H1 (cell line): ENCODE measurements around the gene IGSF9. TPM values are rescaled to one million over a fixed set of nuclear protein-coding genes. Genes with fewer than 3 reads are reported as not detected.

Experiments used
- EZH2 ChIP-seq: fragments of 200-600 bp; sonication (generic); IDR thresholded peaks from 2 replicates; pipeline ENCODE4 v1.7.1; 2012; ENCODE audit warnings: low read depth, mild to moderate bottlenecking, moderate library complexity, low read length, inconsistent platforms; ENCODE audit not compliant: severe bottlenecking
- KDM5A ChIP-seq: fragments of 200-600 bp; IDR thresholded peaks from 2 replicates; pipeline ENCODE4 v1.7.1; 2012; ENCODE audit warnings: mild to moderate bottlenecking, low read length, inconsistent platforms, mixed read lengths
- RAD21 ChIP-seq, 2 experiments: IDR thresholded peaks in 1 of 2; conservative IDR thresholded peaks in 1 of 2; 2 replicates each; pipeline ENCODE4 v1.6.1; 2011; ENCODE audit warnings: low read depth in 2 of 2, low read length in 2 of 2, improper control_type of control experiment in 1 of 2, inconsistent platforms in 1 of 2, mild to moderate bottlenecking in 1 of 2, moderate library complexity in 1 of 2
- RNF2 ChIP-seq: fragments of 200-900, 300-1000 bp; sonication (generic); IDR thresholded peaks from 2 replicates; pipeline ENCODE4 v1.7.1; 2016; ENCODE audit warnings: borderline replicate concordance, low read depth, mild to moderate bottlenecking, antibody characterized with exemption, low read length; ENCODE audit not compliant: poor library complexity, severe bottlenecking; ENCODE audit errors: missing control alignments
- polyA plus RNA-seq, 7 experiments: library from polyadenylated mRNA; depleted of rRNA in 3 of 7; stranded (reverse) in 5 of 7; unstranded in 2 of 7; fragments of >200 nt in 5 of 7; fragments of 200-250 nt in 2 of 7; gene quantifications; 1 replicate in 5 of 7; 2 replicates in 1 of 7; 4 replicates in 1 of 7; pipeline versions ENCODE4 v1.2.1 to v1.2.3, GENCODE V29; 2011 to 2013; ENCODE audit warnings: missing spikeins in 2 of 7, mixed read lengths in 2 of 7
- total RNA-seq: library from RNA; stranded (reverse); fragmentation: NEBNext Ultra II Directional; extraction: Animal tissue kit (Norgen Biotek cat#: 25700); gene quantifications from 2 replicates; pipeline ENCODE4 v1.2.1, GENCODE V29; 2021
- TF ChIP-seq, protein P1 (sequence below): fragments of 300-600 bp; sonication (generic); IDR thresholded peaks from 2 replicates; pipeline ENCODE4 v1.7.1; 2012; ENCODE audit warnings: low read length, moderate library complexity, mild to moderate bottlenecking, inconsistent platforms; ENCODE audit not compliant: insufficient replicate concordance

IGSF9 gene
- total and polyA plus RNA-seq, 2 of the 8 experiments (the other 6 are each of a cell fraction or from before 2014, with no cell fraction given): 10.9 to 28.1 TPM

- TF ChIP-seq, protein P1, sequence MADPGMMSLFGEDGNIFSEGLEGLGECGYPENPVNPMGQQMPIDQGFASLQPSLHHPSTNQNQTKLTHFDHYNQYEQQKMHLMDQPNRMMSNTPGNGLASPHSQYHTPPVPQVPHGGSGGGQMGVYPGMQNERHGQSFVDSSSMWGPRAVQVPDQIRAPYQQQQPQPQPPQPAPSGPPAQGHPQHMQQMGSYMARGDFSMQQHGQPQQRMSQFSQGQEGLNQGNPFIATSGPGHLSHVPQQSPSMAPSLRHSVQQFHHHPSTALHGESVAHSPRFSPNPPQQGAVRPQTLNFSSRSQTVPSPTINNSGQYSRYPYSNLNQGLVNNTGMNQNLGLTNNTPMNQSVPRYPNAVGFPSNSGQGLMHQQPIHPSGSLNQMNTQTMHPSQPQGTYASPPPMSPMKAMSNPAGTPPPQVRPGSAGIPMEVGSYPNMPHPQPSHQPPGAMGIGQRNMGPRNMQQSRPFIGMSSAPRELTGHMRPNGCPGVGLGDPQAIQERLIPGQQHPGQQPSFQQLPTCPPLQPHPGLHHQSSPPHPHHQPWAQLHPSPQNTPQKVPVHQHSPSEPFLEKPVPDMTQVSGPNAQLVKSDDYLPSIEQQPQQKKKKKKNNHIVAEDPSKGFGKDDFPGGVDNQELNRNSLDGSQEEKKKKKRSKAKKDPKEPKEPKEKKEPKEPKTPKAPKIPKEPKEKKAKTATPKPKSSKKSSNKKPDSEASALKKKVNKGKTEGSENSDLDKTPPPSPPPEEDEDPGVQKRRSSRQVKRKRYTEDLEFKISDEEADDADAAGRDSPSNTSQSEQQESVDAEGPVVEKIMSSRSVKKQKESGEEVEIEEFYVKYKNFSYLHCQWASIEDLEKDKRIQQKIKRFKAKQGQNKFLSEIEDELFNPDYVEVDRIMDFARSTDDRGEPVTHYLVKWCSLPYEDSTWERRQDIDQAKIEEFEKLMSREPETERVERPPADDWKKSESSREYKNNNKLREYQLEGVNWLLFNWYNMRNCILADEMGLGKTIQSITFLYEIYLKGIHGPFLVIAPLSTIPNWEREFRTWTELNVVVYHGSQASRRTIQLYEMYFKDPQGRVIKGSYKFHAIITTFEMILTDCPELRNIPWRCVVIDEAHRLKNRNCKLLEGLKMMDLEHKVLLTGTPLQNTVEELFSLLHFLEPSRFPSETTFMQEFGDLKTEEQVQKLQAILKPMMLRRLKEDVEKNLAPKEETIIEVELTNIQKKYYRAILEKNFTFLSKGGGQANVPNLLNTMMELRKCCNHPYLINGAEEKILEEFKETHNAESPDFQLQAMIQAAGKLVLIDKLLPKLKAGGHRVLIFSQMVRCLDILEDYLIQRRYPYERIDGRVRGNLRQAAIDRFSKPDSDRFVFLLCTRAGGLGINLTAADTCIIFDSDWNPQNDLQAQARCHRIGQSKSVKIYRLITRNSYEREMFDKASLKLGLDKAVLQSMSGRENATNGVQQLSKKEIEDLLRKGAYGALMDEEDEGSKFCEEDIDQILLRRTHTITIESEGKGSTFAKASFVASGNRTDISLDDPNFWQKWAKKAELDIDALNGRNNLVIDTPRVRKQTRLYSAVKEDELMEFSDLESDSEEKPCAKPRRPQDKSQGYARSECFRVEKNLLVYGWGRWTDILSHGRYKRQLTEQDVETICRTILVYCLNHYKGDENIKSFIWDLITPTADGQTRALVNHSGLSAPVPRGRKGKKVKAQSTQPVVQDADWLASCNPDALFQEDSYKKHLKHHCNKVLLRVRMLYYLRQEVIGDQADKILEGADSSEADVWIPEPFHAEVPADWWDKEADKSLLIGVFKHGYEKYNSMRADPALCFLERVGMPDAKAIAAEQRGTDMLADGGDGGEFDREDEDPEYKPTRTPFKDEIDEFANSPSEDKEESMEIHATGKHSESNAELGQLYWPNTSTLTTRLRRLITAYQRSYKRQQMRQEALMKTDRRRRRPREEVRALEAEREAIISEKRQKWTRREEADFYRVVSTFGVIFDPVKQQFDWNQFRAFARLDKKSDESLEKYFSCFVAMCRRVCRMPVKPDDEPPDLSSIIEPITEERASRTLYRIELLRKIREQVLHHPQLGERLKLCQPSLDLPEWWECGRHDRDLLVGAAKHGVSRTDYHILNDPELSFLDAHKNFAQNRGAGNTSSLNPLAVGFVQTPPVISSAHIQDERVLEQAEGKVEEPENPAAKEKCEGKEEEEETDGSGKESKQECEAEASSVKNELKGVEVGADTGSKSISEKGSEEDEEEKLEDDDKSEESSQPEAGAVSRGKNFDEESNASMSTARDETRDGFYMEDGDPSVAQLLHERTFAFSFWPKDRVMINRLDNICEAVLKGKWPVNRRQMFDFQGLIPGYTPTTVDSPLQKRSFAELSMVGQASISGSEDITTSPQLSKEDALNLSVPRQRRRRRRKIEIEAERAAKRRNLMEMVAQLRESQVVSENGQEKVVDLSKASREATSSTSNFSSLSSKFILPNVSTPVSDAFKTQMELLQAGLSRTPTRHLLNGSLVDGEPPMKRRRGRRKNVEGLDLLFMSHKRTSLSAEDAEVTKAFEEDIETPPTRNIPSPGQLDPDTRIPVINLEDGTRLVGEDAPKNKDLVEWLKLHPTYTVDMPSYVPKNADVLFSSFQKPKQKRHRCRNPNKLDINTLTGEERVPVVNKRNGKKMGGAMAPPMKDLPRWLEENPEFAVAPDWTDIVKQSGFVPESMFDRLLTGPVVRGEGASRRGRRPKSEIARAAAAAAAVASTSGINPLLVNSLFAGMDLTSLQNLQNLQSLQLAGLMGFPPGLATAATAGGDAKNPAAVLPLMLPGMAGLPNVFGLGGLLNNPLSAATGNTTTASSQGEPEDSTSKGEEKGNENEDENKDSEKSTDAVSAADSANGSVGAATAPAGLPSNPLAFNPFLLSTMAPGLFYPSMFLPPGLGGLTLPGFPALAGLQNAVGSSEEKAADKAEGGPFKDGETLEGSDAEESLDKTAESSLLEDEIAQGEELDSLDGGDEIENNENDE: no peak
- no peak for TF ChIP-seq RNF2
- TF ChIP-seq RAD21 (IDR thresholded peaks at IDR 0.05 in 1 of 2, conservative IDR thresholded peaks at IDR 0.05 in 1 of 2; ENCODE audit: low read depth in 2 of 2, low read length in 2 of 2): no peak
- TF ChIP-seq KDM5A: no peak
- no peak for TF ChIP-seq EZH2
- TF ChIP-seq, all 59 proteins: peak for 0
These were observed 34.7 kb upstream of the IGSF9 start (continued) for GRCh38 chr1:159980076-159980475.
